Naive thymus-derived CD4-positive, alpha-beta T cell (primary cell): ENCODE results near the gene EDN2. TPM values are rescaled to one million over a fixed set of nuclear protein-coding genes. Genes with fewer than 3 reads are reported as not detected.

Experiments used
- ATAC-seq: fragments of 150-1000 bp; cut with Tn5 transposase; 2 replicates; pipeline ENCODE4 v1.10.0; 2021; ENCODE audit warnings: mild to moderate bottlenecking, moderate library complexity
- CTCF ChIA-PET: fragments of 350-600 bp; sonication (Branson Sonifier 250); formaldehyde crosslinking; loops from one replicate; lab custom pipeline; 2021; ENCODE audit warnings: antibody characterized with exemption; lab: Charles Lee
- POLR2A ChIA-PET: fragments of 350-600 bp; sonication (Branson Sonifier 250); formaldehyde crosslinking; loops from one replicate; lab custom pipeline; 2021; ENCODE audit warnings: antibody characterized with exemption, inconsistent platforms; lab: Charles Lee
- DNase-seq, 9 donors: peaks; one replicate each; pipeline versions ENCODE4 v3.0.0 to v3.0.0-alpha.2; 2020 to 2022; ENCODE audit warnings: mixed read lengths in 1 of 9
- H3K27ac ChIP-seq: one replicate; pipeline ENCODE4 v1.7.0; 2013; ENCODE audit warnings: mild to moderate bottlenecking, low read depth, low read length, moderate library complexity
- H3K27me3 ChIP-seq, 2 donors: one replicate each; pipeline ENCODE4 v1.7.0; 2013; ENCODE audit warnings: low read length in 2 of 2, mild to moderate bottlenecking in 2 of 2, moderate library complexity in 2 of 2; ENCODE audit not compliant: control insufficient read depth in 2 of 2, insufficient read depth in 2 of 2
- H3K36me3 ChIP-seq, 3 experiments: 1 replicate in 2 of 3; 2 replicates in 1 of 3; pipeline ENCODE4 v1.7.0; 2013; ENCODE audit warnings: low read length in 3 of 3, mild to moderate bottlenecking in 3 of 3, moderate library complexity in 1 of 3; ENCODE audit not compliant: insufficient read depth in 3 of 3, control insufficient read depth in 2 of 3
- H3K4me1 ChIP-seq, 2 donors: one replicate each; pipeline ENCODE4 v1.7.0; 2013; ENCODE audit warnings: low read length in 2 of 2, mild to moderate bottlenecking in 2 of 2, moderate library complexity in 1 of 2; ENCODE audit not compliant: control insufficient read depth in 2 of 2, insufficient read depth in 2 of 2
- H3K4me3 ChIP-seq: 2 replicates; pipeline ENCODE4 v1.7.0; 2013; ENCODE audit warnings: mild to moderate bottlenecking, low read length
- H3K9me3 ChIP-seq, 3 experiments: 1 replicate in 2 of 3; 2 replicates in 1 of 3; pipeline ENCODE4 v1.7.0; 2013; ENCODE audit warnings: low read length in 3 of 3; ENCODE audit not compliant: control insufficient read depth in 2 of 3
- H3K27ac Mint-ChIP-seq, 9 donors: one replicate each; pipeline ENCODE4 v1.8.0; 2020 to 2022; ENCODE audit warnings: mixed read lengths in 9 of 9, mild to moderate bottlenecking in 8 of 9, moderate library complexity in 5 of 9, inconsistent platforms in 2 of 9
- H3K27me3 Mint-ChIP-seq, 5 donors: one replicate each; pipeline ENCODE4 v1.8.0; 2021 to 2022; ENCODE audit warnings: mixed read lengths in 5 of 5, mild to moderate bottlenecking in 1 of 5
- H3K36me3 Mint-ChIP-seq, 5 donors: one replicate each; pipeline ENCODE4 v1.8.0; 2020 to 2022; ENCODE audit warnings: mixed read lengths in 5 of 5, mild to moderate bottlenecking in 3 of 5, inconsistent platforms in 1 of 5
- H3K4me1 Mint-ChIP-seq, 7 donors: one replicate each; pipeline ENCODE4 v1.8.0; 2020 to 2022; ENCODE audit warnings: mixed read lengths in 7 of 7, mild to moderate bottlenecking in 3 of 7, inconsistent platforms in 1 of 7
- H3K4me3 Mint-ChIP-seq, 10 donors: one replicate each; pipeline ENCODE4 v1.8.0; 2020 to 2022; ENCODE audit warnings: mild to moderate bottlenecking in 10 of 10, mixed read lengths in 10 of 10, moderate library complexity in 6 of 10, inconsistent platforms in 2 of 10
- H3K9me3 Mint-ChIP-seq, 11 donors: one replicate each; pipeline ENCODE4 v1.8.0; 2020 to 2022; ENCODE audit warnings: mixed read lengths in 11 of 11, mild to moderate bottlenecking in 4 of 11, inconsistent platforms in 1 of 11, moderate library complexity in 1 of 11
- intact Hi-C, 2 donors: fragments of 100-400 bp; cut with micrococcal nuclease; formaldehyde crosslinking; loops; one replicate each; pipeline ENCODE4 v1.15.1; 2023
- polyA plus RNA-seq, 2 donors: library from polyadenylated mRNA; unstranded; fragments of 300-500 nt; fragmentation: Illumina TruSeq; gene quantifications; one replicate each; pipeline ENCODE4 v1.2.3, GENCODE V29; 2021
- total RNA-seq, 6 experiments: library from RNA in 5 of 6; stranded (reverse) in 5 of 6; gene quantifications; 1 replicate in 5 of 6; 2 replicates in 1 of 6; pipeline ENCODE4 v1.2.3 and lab custom pipeline; 2021 to 2026

EDN2 gene
- total and polyA plus RNA-seq, 7 experiments from 2014 or later, result not detected

DNA sequence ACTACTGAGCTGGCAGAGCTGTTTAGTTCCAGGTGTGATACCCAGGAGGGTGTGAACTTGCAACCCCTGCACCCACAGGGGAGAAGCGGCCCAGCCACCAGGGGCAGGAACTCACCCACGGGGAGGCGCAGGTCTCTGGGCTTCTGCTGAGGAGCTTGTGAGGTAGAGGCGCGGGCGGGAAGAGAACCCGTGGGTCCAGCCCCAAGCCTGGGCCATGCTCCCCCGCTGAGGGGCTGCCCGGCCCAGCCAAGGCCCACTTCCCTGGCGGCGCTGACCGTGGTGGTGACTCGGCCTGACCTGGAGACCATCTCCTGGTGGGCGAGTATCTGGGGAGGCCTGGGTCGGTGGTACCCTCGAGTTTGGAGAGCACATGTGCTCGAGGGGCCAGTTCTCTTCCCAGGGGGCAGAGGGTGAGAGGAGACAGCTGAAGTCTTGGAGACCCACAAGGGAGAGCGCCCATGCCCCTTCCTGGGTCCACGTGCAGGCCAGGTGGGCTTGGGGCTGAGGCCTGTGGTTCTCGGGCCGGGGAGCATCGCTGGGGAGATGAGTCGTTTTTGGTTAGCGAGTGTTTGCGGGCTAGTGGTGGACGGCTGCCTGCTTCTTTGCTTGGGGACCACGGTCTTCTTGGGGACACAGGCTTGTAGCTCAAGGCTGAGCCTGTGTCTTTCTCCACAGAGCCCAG is 28.4 kb upstream of the EDN2 start:
- peaks cover 0 to 11% (median 7%) of the 10 kb centered on the region in 7 donors for H3K4me1 Mint-ChIP-seq
- H3K27me3 Mint-ChIP-seq, result no peaks in the 10 kb centered on the region
- Histone ChIP-seq H3K4me3 (no peak overlapping the region), H3K27me3 (no peaks in the 10 kb centered on the region), H3K27ac (no peak overlapping the region), H3K9me3 (no peaks in the 10 kb centered on the region), H3K4me1 (no peaks in the 10 kb centered on the region), H3K36me3 (peaks cover 0 to 4% (median 0%) of the 10 kb centered on the region in 3 experiments)
- no peak for DNase-seq
- intact Hi-C loops, result loop anchor here in 1 of 2 donors (10.0 kb wide), 1 partner anchor 352 kb away; no protein-coding TSS in a partner anchor
- H3K36me3 Mint-ChIP-seq, result peaks cover 3 to 8% (median 4%) of the 10 kb centered on the region in 5 donors
- H3K27ac Mint-ChIP-seq, result no peak overlapping the region
- no peaks in the 10 kb centered on the region for H3K9me3 Mint-ChIP-seq
- no peak overlapping the region for H3K4me3 Mint-ChIP-seq
- ChIA-PET POLR2A (no interaction called here), CTCF (no interaction called here)
- no peak for ATAC-seq

DNA sequence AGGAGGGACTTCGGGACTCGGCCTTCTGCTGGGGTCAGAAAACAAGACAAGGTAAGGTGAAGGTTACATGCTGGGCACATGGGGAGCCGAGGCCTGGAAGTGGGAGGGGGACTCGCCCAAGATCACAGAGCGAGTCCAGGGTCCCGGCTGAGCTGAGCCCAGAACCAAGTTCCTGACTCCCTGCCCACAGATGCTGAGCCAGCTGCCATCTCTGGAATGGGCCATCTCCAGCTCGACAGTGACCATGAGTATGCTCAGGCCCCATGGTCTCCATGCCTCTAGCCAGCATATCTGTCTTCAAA is 26.7 kb upstream of the EDN2 start:
- ChIA-PET CTCF (no interaction called here), POLR2A (no interaction called here)
- H3K27me3 Mint-ChIP-seq, result no peaks in the 10 kb centered on the region
- Histone ChIP-seq H3K4me3 (no peak overlapping the region), H3K9me3 (no peaks in the 10 kb centered on the region), H3K4me1 (no peaks in the 10 kb centered on the region), H3K27me3 (no peaks in the 10 kb centered on the region), H3K36me3 (peaks cover 0 to 4% (median 0%) of the 10 kb centered on the region in 3 experiments), H3K27ac (no peak overlapping the region)
- peaks cover 3 to 8% (median 4%) of the 10 kb centered on the region in 5 donors for H3K36me3 Mint-ChIP-seq
- no peak overlapping the region for H3K4me3 Mint-ChIP-seq
- H3K9me3 Mint-ChIP-seq, result no peaks in the 10 kb centered on the region
- DNase-seq, result no peak
- no peak for ATAC-seq
- H3K4me1 Mint-ChIP-seq, result peaks cover 0 to 4% (median 0%) of the 10 kb centered on the region in 7 donors
- H3K27ac Mint-ChIP-seq, result no peak overlapping the region
- intact Hi-C loops, result loop anchor here in 1 of 2 donors (10.0 kb wide), 1 partner anchor 354 kb away; no protein-coding TSS in a partner anchor

DNA sequence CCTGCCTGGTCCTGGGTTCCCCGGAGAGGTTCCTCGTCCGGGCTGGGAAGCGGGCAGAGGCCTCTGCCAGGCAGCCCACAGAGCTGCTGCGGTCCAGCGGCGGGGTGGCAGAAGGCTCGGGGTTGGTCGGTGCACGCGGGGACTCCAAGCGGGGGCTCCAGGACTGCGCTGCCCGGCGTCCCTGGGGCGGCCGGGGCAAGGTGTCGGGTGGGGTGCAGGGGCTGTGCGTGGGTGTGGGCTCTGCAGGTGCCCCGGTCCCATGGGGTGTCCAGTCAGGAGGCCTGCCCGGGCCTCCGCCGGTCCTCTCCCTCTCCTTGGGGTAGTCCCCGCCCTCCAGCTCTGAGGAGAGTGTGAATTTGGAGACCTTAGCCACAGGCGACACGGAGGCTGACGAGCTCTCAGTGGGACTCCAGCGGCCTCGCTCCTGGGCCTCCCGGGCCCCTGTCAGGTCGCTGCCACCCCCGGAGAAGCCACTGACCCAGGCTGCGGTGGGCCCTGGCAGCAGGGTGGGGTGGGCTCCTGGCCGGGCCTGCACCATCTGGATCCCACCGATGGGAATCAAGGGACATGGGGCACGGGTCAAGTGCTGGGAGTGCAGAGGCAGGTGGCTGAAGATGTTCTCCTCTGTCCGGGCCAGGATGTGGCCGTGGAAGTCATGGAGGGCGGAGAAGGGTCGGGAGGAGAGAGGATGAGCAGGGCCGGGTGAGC is 26.2 kb upstream of the EDN2 start:
- ATAC-seq (peak; percentile 9), DNase-seq (no peak)
- ChIA-PET POLR2A (no interaction called here), CTCF (no interaction called here)
- Mint-ChIP-seq H3K4me1 (peaks cover 0 to 3% (median 0%) of the 10 kb centered on the region in 7 donors), H3K36me3 (peaks cover 3 to 8% (median 4%) of the 10 kb centered on the region in 5 donors), H3K9me3 (no peaks in the 10 kb centered on the region), H3K4me3 (no peak overlapping the region), H3K27me3 (no peaks in the 10 kb centered on the region), H3K27ac (no peak overlapping the region)
- no peak overlapping the region for H3K4me3 ChIP-seq
- H3K27ac ChIP-seq, result no peak overlapping the region
- H3K4me1 ChIP-seq, result no peaks in the 10 kb centered on the region
- no peaks in the 10 kb centered on the region for H3K9me3 ChIP-seq
- peaks cover 0 to 4% (median 0%) of the 10 kb centered on the region in 3 experiments for H3K36me3 ChIP-seq
- intact Hi-C loops, result loop anchor here in 1 of 2 donors (10.0 kb wide), 1 partner anchor 354 kb away; no protein-coding TSS in a partner anchor
- no peaks in the 10 kb centered on the region for H3K27me3 ChIP-seq

DNA sequence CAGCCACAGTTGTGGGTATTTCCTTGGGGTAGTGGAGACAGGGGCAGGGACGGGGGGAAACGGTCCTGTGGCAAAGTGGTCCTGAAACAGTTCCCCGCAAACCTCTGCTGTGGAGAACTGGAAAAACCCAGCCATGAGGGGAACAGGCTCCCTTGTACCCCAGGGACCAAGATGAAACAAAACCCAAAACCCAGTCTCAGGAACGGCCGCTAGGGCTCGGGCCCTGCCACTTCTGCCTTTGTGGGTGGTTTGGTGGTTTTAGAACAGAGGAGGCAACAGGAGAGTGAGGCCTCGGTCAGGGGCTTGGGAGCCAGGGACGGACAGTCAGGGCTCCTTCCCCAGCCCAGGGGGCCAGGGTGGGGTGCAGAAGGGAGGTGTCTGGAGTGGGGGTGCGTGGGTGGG is 24.8 kb upstream of the EDN2 start:
- no peaks in the 10 kb centered on the region for H3K27me3 Mint-ChIP-seq

DNA sequence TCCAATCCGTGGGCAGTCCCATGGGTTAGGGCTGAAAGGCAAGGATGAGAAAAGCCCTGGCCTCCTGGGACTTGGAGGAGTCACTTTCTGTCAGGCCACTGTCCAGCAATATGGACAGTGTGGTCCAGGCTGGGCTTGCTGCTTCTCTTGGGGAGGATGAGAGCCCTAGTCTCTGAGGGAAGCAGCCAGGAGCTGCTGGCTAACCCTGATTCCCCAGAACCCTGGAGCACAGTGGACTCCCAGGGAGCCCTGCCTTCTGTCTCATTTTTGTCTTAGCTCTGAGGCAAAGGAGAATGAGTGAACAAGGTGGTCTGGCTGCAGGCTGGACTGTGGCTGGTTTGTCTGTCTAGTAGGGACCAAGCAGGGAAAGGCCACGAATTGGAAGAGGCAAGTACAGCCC is 23.8 kb upstream of the EDN2 start:
- H3K27ac Mint-ChIP-seq, result no peak overlapping the region

More for the DNA sequence above, 24.8 kb upstream of the EDN2 start:
- intact Hi-C loops, result no loop called here
- Histone ChIP-seq H3K36me3 (peaks cover 0 to 4% (median 0%) of the 10 kb centered on the region in 3 experiments), H3K4me3 (no peak overlapping the region), H3K27me3 (no peaks in the 10 kb centered on the region), H3K9me3 (no peaks in the 10 kb centered on the region), H3K27ac (no peak overlapping the region), H3K4me1 (no peaks in the 10 kb centered on the region)
- H3K9me3 Mint-ChIP-seq, result no peaks in the 10 kb centered on the region
- POLR2A ChIA-PET, result no interaction called here
- peaks cover 3 to 8% (median 4%) of the 10 kb centered on the region in 5 donors for H3K36me3 Mint-ChIP-seq
- ATAC-seq (no peak), DNase-seq (no peak)
- peaks cover 0 to 6% (median 0%) of the 10 kb centered on the region in 7 donors for H3K4me1 Mint-ChIP-seq
- no peak overlapping the region for H3K27ac Mint-ChIP-seq
- H3K4me3 Mint-ChIP-seq, result no peak overlapping the region
- CTCF ChIA-PET, result no interaction called here

DNA sequence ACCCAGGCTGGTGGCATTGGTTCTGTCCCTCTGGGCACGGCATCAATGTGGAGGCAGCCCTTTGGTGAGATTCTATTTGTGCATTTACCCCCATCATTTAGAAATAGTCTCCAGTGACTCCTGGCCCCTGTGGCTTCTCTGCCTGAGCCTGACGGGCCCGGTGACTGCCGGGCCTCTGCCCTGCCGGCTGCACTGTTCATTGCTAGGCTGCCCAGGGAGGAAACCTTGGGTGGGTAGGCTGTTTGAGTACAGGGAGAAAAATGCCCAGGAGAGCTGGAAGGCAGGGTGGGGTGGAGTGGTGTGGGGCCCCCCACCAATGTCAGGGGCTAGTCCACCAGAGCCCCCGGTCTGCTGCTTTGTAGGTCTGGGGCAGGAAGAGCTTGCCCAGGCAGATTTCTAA is 23.4 kb upstream of the EDN2 start:
- Mint-ChIP-seq H3K4me1 (peaks cover 0 to 8% (median 0%) of the 10 kb centered on the region in 7 donors), H3K4me3 (no peak overlapping the region), H3K27ac (no peak overlapping the region), H3K36me3 (peaks cover 3 to 8% (median 4%) of the 10 kb centered on the region in 5 donors), H3K27me3 (no peaks in the 10 kb centered on the region), H3K9me3 (no peaks in the 10 kb centered on the region)
- H3K4me1 ChIP-seq, result no peaks in the 10 kb centered on the region
- DNase-seq, result no peak
- ChIA-PET CTCF (no interaction called here), POLR2A (no interaction called here)
- H3K36me3 ChIP-seq, result peaks cover 0 to 4% (median 0%) of the 10 kb centered on the region in 3 experiments
- no peaks in the 10 kb centered on the region for H3K27me3 ChIP-seq
- intact Hi-C loops, result no loop called here
- H3K4me3 ChIP-seq, result no peak overlapping the region
- no peak for ATAC-seq
- no peaks in the 10 kb centered on the region for H3K9me3 ChIP-seq
- no peak overlapping the region for H3K27ac ChIP-seq

More for the DNA sequence above, 23.8 kb upstream of the EDN2 start:
- H3K4me1 Mint-ChIP-seq, result peaks cover 0 to 8% (median 0%) of the 10 kb centered on the region in 7 donors
- H3K9me3 Mint-ChIP-seq, result no peaks in the 10 kb centered on the region
- ATAC-seq (no peak), DNase-seq (no peak)
- H3K4me1 ChIP-seq, result no peaks in the 10 kb centered on the region
- H3K4me3 Mint-ChIP-seq, result no peak overlapping the region
- H3K27ac ChIP-seq, result no peak overlapping the region
- intact Hi-C loops, result no loop called here
- CTCF ChIA-PET, result no interaction called here
- POLR2A ChIA-PET, result no interaction called here
- H3K36me3 ChIP-seq, result peaks cover 0 to 4% (median 0%) of the 10 kb centered on the region in 3 experiments
- no peaks in the 10 kb centered on the region for H3K27me3 Mint-ChIP-seq
- no peaks in the 10 kb centered on the region for H3K9me3 ChIP-seq
- no peak overlapping the region for H3K4me3 ChIP-seq
- no peaks in the 10 kb centered on the region for H3K27me3 ChIP-seq
- peaks cover 3 to 8% (median 4%) of the 10 kb centered on the region in 5 donors for H3K36me3 Mint-ChIP-seq
